ENCODE measurements around the gene INSYN2B. TPM values are rescaled to one million over a fixed set of nuclear protein-coding genes. Genes with fewer than 3 reads are reported as not detected.

The INSYN2B gene
- total RNA-seq, 1 donor = 12.5 TPM

GRCh38 chr5:169861934-169862333, 118.4 kb downstream of the INSYN2B start:
- DNase-seq (ENCODE audit: low read depth) = peak; percentile 93

GRCh38 chr5:169861433-169861832, 118.9 kb downstream of the INSYN2B start:
- peak; percentile 21 for DNase-seq (ENCODE audit: low read depth)
- TF ChIP-seq CTCF (IDR thresholded peaks at IDR 0.05; ENCODE audit: insufficient read depth, low read depth, low read length) = no peak
- no peak overlapping the region for H3K4me3 ChIP-seq (ENCODE audit: low read depth, low read length)

More at GRCh38 chr5:169861934-169862333, 118.4 kb downstream of the INSYN2B start:
- no peak for TF ChIP-seq CTCF (IDR thresholded peaks at IDR 0.05; ENCODE audit: insufficient read depth, low read depth, low read length)
- no peak overlapping the region for H3K4me3 ChIP-seq (ENCODE audit: low read depth, low read length)

- no peak for DNase-seq (ENCODE audit: low read depth)
- TF ChIP-seq CTCF (IDR thresholded peaks at IDR 0.05; ENCODE audit: insufficient read depth, low read depth, low read length) = no peak
- no peak overlapping the region for H3K4me3 ChIP-seq (ENCODE audit: low read depth, low read length)
These were observed 119.7 kb downstream of the INSYN2B start for GRCh38 chr5:169860585-169860984.

GRCh38 chr5:169856571-169856970, 123.7 kb downstream of the INSYN2B start:
- peak; percentile 74 for DNase-seq (ENCODE audit: low read depth)
- no peak overlapping the region for H3K4me3 ChIP-seq (ENCODE audit: low read depth, low read length)
- no peak for TF ChIP-seq CTCF (IDR thresholded peaks at IDR 0.05; ENCODE audit: insufficient read depth, low read depth, low read length)

GRCh38 chr5:169851321-169851850, 128.9 kb downstream of the INSYN2B start:
- no peak overlapping the region for H3K4me3 ChIP-seq (ENCODE audit: low read depth, low read length)
- TF ChIP-seq CTCF (IDR thresholded peaks at IDR 0.05; ENCODE audit: insufficient read depth, low read depth, low read length) = no peak
- DNase-seq (ENCODE audit: low read depth) = no peak

- peak; percentile 18 for TF ChIP-seq CTCF (IDR thresholded peaks at IDR 0.05; ENCODE audit: insufficient read depth, low read depth, low read length)
- H3K4me3 ChIP-seq (ENCODE audit: low read depth, low read length) = no peak overlapping the region
- no peak for DNase-seq (ENCODE audit: low read depth)
These were observed 129.9 kb downstream of the INSYN2B start for GRCh38 chr5:169850409-169850808.

GRCh38 chr5:169848792-169849191, 131.5 kb downstream of the INSYN2B start:
- DNase-seq (ENCODE audit: low read depth) = no peak
- H3K4me3 ChIP-seq (ENCODE audit: low read depth, low read length) = no peak overlapping the region
- no peak for TF ChIP-seq CTCF (IDR thresholded peaks at IDR 0.05; ENCODE audit: insufficient read depth, low read depth, low read length)

All from fibroblast of villous mesenchyme (primary cell).